ENCODE results near the gene MYO6. TPM values are rescaled to one million over a fixed set of nuclear protein-coding genes. Genes with fewer than 3 reads are reported as not detected.

Gene MYO6
- total RNA-seq, 1 experiment from 2014 or later = 44.1 TPM

GRCh38 chr6:75824160-75824559 is 75.1 kb downstream of the MYO6 start (continued):
- TF ChIP-seq CTCF (IDR thresholded peaks at IDR 0.05 in 2 of 3, conservative IDR thresholded peaks at IDR 0.05 in 1 of 3; ENCODE audit: borderline replicate concordance in 1 of 3, insufficient read depth in 1 of 3, low read depth in 2 of 3, low read length in 2 of 3) (no peak), EZH2phosphoT487 (IDR thresholded peaks at IDR 0.05; ENCODE audit: borderline replicate concordance) (no peak)

DNA sequence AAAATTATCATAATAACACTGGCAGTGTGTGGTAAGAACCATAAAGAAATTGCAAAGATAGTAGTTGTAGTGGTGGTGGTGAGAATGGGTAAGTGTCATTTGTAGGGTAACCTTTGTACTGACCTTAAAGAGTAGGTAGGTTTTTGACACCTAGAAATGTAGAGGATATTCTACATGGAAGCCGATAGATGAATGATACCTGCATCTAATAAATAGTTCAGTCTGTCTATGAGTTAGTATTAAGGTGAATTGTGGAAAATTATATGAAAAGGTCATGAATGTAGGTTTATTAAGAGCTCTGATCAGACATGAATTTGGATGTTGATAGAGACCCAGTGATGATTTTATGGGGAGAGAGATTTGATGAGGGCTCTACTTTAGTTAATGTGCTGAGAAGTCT is 78.1 kb downstream of the MYO6 start:
- no peaks in the 10 kb centered on the region for H3K27me3 ChIP-seq (ENCODE audit: insufficient read depth, low read length)
- no peak overlapping the region for H3K4me3 ChIP-seq (replicated peaks in 1 of 2; ENCODE audit: low read depth in 1 of 2, low read length in 2 of 2)
- intact Hi-C loops (cut with micrococcal nuclease) = no loop called here
- no peaks in the 10 kb centered on the region for H3K9me3 ChIP-seq (ENCODE audit: control insufficient read depth in 1 of 2, insufficient read depth in 1 of 2, low read depth in 1 of 2, low read length in 2 of 2)
- H3K9me2 ChIP-seq (ENCODE audit: insufficient read depth) = no peaks in the 10 kb centered on the region
- RAD21 ChIA-PET (ENCODE audit: low non-redundant PET in 1 of 2, low total read pairs in 2 of 2, uncharacterized antibody in 2 of 2, unreplicated experiment in 2 of 2) = no interaction called here
- POLR2A ChIA-PET = no interaction called here
- no peak for TF ChIP-seq MAX (IDR thresholded peaks at IDR 0.05)
- TF ChIP-seq, protein P1, sequence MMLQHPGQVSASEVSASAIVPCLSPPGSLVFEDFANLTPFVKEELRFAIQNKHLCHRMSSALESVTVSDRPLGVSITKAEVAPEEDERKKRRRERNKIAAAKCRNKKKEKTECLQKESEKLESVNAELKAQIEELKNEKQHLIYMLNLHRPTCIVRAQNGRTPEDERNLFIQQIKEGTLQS (IDR thresholded peaks at IDR 0.05) = no peak
- TF ChIP-seq EGR1 (IDR thresholded peaks at IDR 0.05; ENCODE audit: low read depth) = no peak
- no peak for TF ChIP-seq POLR2AphosphoS5 (IDR thresholded peaks at IDR 0.05; ENCODE audit: low read depth, low read length)
- no peak for TF ChIP-seq ZNF274 (IDR thresholded peaks at IDR 0.05; ENCODE audit: low read depth, low read length)
- TF ChIP-seq RAD21 (IDR thresholded peaks at IDR 0.05; ENCODE audit: low read depth) = no peak
- TF ChIP-seq JUND (IDR thresholded peaks at IDR 0.05) = no peak
- no peak for TF ChIP-seq EZH2phosphoT487 (IDR thresholded peaks at IDR 0.05; ENCODE audit: borderline replicate concordance)
- H3K27ac ChIP-seq (ENCODE audit: low read depth, low read length) = no peak overlapping the region
- CTCF ChIA-PET = no interaction called here
- no peak for ATAC-seq
- H3K79me2 ChIP-seq (ENCODE audit: insufficient read depth, low read length) = no peaks in the 10 kb centered on the region
- H3K9ac ChIP-seq (ENCODE audit: low read length) = no peak overlapping the region
- H3K4me2 ChIP-seq (ENCODE audit: low read length) = no peak overlapping the region
- DNase-seq (ENCODE audit: low read depth, low spot score) = no peak
- no TSS peak for BruUV-seq (replicated peaks)
- H4K20me1 ChIP-seq (ENCODE audit: insufficient read depth) = no peaks in the 10 kb centered on the region
- H3K4me1 ChIP-seq (ENCODE audit: control insufficient read depth in 1 of 2, insufficient read depth in 2 of 2, low read length in 2 of 2) = peaks cover 0 to 9% of the 10 kb centered on the region in 2 experiments; a peak in 2 of 4 replicates
- no peaks in the 10 kb centered on the region; a peak in 1 of 4 replicates for H3K36me3 ChIP-seq (ENCODE audit: control insufficient read depth in 1 of 2, insufficient read depth in 2 of 2, low read length in 2 of 2)
- no peak overlapping the region for H2AFZ ChIP-seq (ENCODE audit: low read depth, low read length, poor library complexity, severe bottlenecking)

All from HCT116 (cell line).